GM18858 (cell line): ENCODE measurements around the gene AQP9.

Experiments
- ATAC-seq: cut with Tn5 transposase; IDR thresholded peaks from one replicate; pipeline ENCODE4 v1.9.1; 2021; ENCODE audit not compliant: unreplicated experiment

AQP9 gene

GRCh38 chr15:58139989-58140522 lies 1.9 kb downstream of the AQP9 start:
- no peak for ATAC-seq

GRCh38 chr15:58141894-58142293 lies 3.7 kb downstream of the AQP9 start:
- ATAC-seq: no peak

- ATAC-seq: no peak
Observed at GRCh38 chr15:58142827-58143461, 4.8 kb downstream of the AQP9 start.

GRCh38 chr15:58145606-58146005 lies 7.4 kb downstream of the AQP9 start:
- no peak for ATAC-seq

GRCh38 chr15:58146211-58146610 lies 8.0 kb downstream of the AQP9 start:
- no peak for ATAC-seq

GRCh38 chr15:58146749-58147148 lies 8.6 kb downstream of the AQP9 start:
- ATAC-seq: no peak

- ATAC-seq: no peak
Observed at GRCh38 chr15:58147171-58147611, 9.0 kb downstream of the AQP9 start.

- ATAC-seq: no peak
Observed at GRCh38 chr15:58148120-58148519, 9.9 kb downstream of the AQP9 start.

GRCh38 chr15:58148633-58149445 lies 10.7 kb downstream of the AQP9 start:
- ATAC-seq: no peak

GRCh38 chr15:58154769-58155168 lies 16.6 kb downstream of the AQP9 start:
- ATAC-seq: no peak

GRCh38 chr15:58159827-58160386 lies 21.7 kb downstream of the AQP9 start:
- ATAC-seq: no peak

- no peak for ATAC-seq
Observed at GRCh38 chr15:58161436-58161930, 23.3 kb downstream of the AQP9 start.

GRCh38 chr15:58163985-58164384 lies 25.8 kb downstream of the AQP9 start:
- ATAC-seq: no peak

GRCh38 chr15:58164926-58165325 lies 26.7 kb downstream of the AQP9 start:
- no peak for ATAC-seq

- no peak for ATAC-seq
Observed at GRCh38 chr15:58165661-58166060, 27.5 kb downstream of the AQP9 start.

GRCh38 chr15:58167095-58167691 lies 29.0 kb downstream of the AQP9 start:
- no peak for ATAC-seq

GRCh38 chr15:58169934-58170333 lies 31.8 kb downstream of the AQP9 start:
- no peak for ATAC-seq

GRCh38 chr15:58171476-58172061 lies 33.4 kb downstream of the AQP9 start:
- ATAC-seq: no peak

- no peak for ATAC-seq
Observed at GRCh38 chr15:58174709-58175108, 36.5 kb downstream of the AQP9 start.

- no peak for ATAC-seq
Observed at GRCh38 chr15:58175955-58176354, 37.8 kb downstream of the AQP9 start.

GRCh38 chr15:58178668-58179067 lies 40.5 kb downstream of the AQP9 start:
- ATAC-seq: no peak
